ENCODE data around the gene TNFRSF12A.

TNFRSF12A gene

GRCh38 chr16:3013998-3014690 is 6.0 kb upstream of the TNFRSF12A start:
- Histone ChIP-seq H3K4me1 (ENCODE audit: control insufficient read depth, insufficient read depth, low read length) (no peaks in the 10 kb centered on the region; the same call in 1 of the 2 replicates), H3K36me3 (ENCODE audit: control insufficient read depth in 2 of 2, insufficient read depth in 1 of 2, low read length in 2 of 2) (no peaks in the 10 kb centered on the region), H3K9me3 (ENCODE audit: control insufficient read depth, insufficient read depth, low read depth, low read length) (no peaks in the 10 kb centered on the region), H3K27ac (ENCODE audit: extremely low read depth, low read depth, low read length) (no peak overlapping the region), H3K4me3 (ENCODE audit: low read depth, low read length) (no peak overlapping the region)
- POLR2A ChIA-PET = interaction anchor here (0.6 kb wide), 1 partner anchor 21 kb away, joined by 9 read pairs; no protein-coding TSS in a partner anchor
- TF ChIP-seq, protein P1, sequence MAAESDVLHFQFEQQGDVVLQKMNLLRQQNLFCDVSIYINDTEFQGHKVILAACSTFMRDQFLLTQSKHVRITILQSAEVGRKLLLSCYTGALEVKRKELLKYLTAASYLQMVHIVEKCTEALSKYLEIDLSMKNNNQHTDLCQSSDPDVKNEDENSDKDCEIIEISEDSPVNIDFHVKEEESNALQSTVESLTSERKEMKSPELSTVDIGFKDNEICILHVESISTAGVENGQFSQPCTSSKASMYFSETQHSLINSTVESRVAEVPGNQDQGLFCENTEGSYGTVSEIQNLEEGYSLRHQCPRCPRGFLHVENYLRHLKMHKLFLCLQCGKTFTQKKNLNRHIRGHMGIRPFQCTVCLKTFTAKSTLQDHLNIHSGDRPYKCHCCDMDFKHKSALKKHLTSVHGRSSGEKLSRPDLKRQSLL (tag by site-specific recombination; IDR thresholded peaks at IDR 0.05) = no peak
- no peak for TF ChIP-seq ZNF221 (tag by site-specific recombination; IDR thresholded peaks at IDR 0.05; ENCODE audit: borderline replicate concordance)
- TF ChIP-seq, protein P2, sequence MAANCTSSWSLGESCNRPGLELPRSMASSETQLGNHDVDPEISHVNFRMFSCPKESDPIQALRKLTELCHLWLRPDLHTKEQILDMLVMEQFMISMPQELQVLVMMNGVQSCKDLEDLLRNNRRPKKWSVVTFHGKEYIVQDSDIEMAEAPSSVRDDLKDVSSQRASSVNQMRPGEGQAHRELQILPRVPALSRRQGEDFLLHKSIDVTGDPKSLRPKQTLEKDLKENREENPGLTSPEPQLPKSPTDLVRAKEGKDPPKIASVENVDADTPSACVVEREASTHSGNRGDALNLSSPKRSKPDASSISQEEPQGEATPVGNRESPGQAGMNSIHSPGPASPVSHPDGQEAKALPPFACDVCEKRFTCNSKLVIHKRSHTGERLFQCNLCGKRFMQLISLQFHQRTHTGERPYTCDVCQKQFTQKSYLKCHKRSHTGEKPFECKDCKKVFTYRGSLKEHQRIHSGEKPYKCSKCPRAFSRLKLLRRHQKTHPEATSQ (tag by site-specific recombination; IDR thresholded peaks at IDR 0.05) = no peak
- no peak for TF ChIP-seq IKZF3 (tag by site-specific recombination; IDR thresholded peaks at IDR 0.05)
- no peak for TF ChIP-seq SP2 (tag by site-specific recombination; IDR thresholded peaks at IDR 0.05)
- no peak for TF ChIP-seq KLF17 (tag by site-specific recombination; IDR thresholded peaks at IDR 0.05)
- no peak for TF ChIP-seq ZNF747 (tag by site-specific recombination; IDR thresholded peaks at IDR 0.05)
- no peak for TF ChIP-seq WT1 (tag by site-specific recombination; IDR thresholded peaks at IDR 0.05)
- no peak for TF ChIP-seq ZNF560 (tag by site-specific recombination; IDR thresholded peaks at IDR 0.05; ENCODE audit: borderline replicate concordance)
- TF ChIP-seq ZNF555 (tag by site-specific recombination; conservative IDR thresholded peaks at IDR 0.05) = no peak
- no peak for TF ChIP-seq MYNN (tag by site-specific recombination; IDR thresholded peaks at IDR 0.05; ENCODE audit: borderline replicate concordance)
- TF ChIP-seq ZFP41 (tag by site-specific recombination; IDR thresholded peaks at IDR 0.05; ENCODE audit: borderline replicate concordance) = no peak
- no peak for TF ChIP-seq EGR2 (tag by site-specific recombination; IDR thresholded peaks at IDR 0.05; ENCODE audit: low read depth)
- TF ChIP-seq, protein P3, sequence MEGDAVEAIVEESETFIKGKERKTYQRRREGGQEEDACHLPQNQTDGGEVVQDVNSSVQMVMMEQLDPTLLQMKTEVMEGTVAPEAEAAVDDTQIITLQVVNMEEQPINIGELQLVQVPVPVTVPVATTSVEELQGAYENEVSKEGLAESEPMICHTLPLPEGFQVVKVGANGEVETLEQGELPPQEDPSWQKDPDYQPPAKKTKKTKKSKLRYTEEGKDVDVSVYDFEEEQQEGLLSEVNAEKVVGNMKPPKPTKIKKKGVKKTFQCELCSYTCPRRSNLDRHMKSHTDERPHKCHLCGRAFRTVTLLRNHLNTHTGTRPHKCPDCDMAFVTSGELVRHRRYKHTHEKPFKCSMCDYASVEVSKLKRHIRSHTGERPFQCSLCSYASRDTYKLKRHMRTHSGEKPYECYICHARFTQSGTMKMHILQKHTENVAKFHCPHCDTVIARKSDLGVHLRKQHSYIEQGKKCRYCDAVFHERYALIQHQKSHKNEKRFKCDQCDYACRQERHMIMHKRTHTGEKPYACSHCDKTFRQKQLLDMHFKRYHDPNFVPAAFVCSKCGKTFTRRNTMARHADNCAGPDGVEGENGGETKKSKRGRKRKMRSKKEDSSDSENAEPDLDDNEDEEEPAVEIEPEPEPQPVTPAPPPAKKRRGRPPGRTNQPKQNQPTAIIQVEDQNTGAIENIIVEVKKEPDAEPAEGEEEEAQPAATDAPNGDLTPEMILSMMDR (tag by site-specific recombination; IDR thresholded peaks at IDR 0.05) = no peak
- TF ChIP-seq ZNF114 (tag by site-specific recombination; IDR thresholded peaks at IDR 0.05) = no peak
- no peak for TF ChIP-seq KLF9 (tag by site-specific recombination; IDR thresholded peaks at IDR 0.05; ENCODE audit: low read depth)
- TF ChIP-seq ZNF513 (tag by site-specific recombination; IDR thresholded peaks at IDR 0.05) = no peak
- TF ChIP-seq, protein P4, sequence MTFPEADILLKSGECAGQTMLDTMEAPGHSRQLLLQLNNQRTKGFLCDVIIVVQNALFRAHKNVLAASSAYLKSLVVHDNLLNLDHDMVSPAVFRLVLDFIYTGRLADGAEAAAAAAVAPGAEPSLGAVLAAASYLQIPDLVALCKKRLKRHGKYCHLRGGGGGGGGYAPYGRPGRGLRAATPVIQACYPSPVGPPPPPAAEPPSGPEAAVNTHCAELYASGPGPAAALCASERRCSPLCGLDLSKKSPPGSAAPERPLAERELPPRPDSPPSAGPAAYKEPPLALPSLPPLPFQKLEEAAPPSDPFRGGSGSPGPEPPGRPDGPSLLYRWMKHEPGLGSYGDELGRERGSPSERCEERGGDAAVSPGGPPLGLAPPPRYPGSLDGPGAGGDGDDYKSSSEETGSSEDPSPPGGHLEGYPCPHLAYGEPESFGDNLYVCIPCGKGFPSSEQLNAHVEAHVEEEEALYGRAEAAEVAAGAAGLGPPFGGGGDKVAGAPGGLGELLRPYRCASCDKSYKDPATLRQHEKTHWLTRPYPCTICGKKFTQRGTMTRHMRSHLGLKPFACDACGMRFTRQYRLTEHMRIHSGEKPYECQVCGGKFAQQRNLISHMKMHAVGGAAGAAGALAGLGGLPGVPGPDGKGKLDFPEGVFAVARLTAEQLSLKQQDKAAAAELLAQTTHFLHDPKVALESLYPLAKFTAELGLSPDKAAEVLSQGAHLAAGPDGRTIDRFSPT (tag by site-specific recombination; IDR thresholded peaks at IDR 0.05) = no peak
- TF ChIP-seq ZNF473 (tag by site-specific recombination; IDR thresholded peaks at IDR 0.05) = no peak
- no peak for TF ChIP-seq ZNF677 (tag by site-specific recombination; IDR thresholded peaks at IDR 0.05)
- CTCF ChIA-PET = interaction anchor here (0.7 kb wide), 1 partner anchor 14 kb away, joined by 3 read pairs; no protein-coding TSS in a partner anchor
